ENCODE data around the gene CALM1.

The CALM1 gene

GRCh38 chr14:90453401-90453951 lies 56.6 kb downstream of the CALM1 start:
- H3K4me3 ChIP-seq (ENCODE audit: low read depth, low read length): no peak overlapping the region
- DNase-seq (ENCODE audit: low read depth): no peak
- no peak for TF ChIP-seq CTCF (IDR thresholded peaks at IDR 0.05; ENCODE audit: low read depth, low read length, missing control alignments)

DNA sequence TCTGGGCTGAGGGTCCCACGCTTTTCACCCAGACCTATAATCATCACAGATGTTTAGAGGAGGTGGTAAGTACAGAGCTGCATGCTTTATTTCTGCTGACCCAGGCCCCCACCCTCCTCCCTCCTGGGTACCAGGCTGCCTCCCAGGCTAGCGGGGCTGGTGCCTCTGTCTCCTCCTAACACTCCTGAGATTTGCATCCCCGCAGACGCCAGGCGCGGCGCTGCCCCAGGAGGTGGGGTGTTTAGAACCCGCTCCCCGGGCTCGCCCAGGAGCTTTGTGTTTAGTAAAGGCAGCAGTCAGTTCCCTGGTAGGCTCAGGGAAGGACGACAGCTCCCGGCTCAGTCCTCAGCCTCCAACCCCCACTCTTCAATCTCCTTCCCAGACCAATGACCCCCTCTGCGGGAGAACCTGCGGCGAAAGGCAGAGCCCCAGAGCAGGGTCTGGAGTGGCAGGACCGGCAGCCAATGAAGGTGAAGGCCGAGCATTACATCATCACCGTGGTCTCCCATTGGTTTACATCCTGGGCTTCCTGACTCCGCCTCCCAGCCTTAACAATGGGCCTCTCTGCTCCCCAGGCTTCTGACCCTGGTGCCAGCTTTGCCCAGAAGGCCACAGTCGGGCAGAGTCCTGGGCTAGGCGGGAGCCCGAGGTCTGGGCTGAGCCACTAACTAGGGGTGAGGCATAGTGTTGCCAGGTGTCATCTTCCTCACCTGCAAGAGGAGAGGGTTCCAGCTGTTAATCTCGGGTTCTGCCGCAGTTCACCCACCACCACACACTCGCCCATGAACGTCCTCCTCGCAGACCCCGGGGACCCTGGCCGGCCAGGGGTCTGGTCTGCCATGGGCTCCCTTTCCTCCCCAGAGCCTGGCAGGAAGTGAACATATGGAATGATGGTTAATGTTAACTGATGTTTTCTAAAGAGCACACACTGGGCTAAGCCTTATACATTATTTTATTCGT lies 57.5 kb downstream of the CALM1 start:
- no peak overlapping the region for H3K4me3 ChIP-seq (ENCODE audit: low read depth, low read length)
- no peak for TF ChIP-seq CTCF (IDR thresholded peaks at IDR 0.05; ENCODE audit: low read depth, low read length, missing control alignments)
- no peak for DNase-seq (ENCODE audit: low read depth)

- H3K4me3 ChIP-seq (ENCODE audit: low read depth, low read length): no peak overlapping the region
- no peak for TF ChIP-seq CTCF (IDR thresholded peaks at IDR 0.05; ENCODE audit: low read depth, low read length, missing control alignments)
- DNase-seq (ENCODE audit: low read depth): no peak
Measured at GRCh38 chr14:90455100-90455571, 58.3 kb downstream of the CALM1 start.

DNA sequence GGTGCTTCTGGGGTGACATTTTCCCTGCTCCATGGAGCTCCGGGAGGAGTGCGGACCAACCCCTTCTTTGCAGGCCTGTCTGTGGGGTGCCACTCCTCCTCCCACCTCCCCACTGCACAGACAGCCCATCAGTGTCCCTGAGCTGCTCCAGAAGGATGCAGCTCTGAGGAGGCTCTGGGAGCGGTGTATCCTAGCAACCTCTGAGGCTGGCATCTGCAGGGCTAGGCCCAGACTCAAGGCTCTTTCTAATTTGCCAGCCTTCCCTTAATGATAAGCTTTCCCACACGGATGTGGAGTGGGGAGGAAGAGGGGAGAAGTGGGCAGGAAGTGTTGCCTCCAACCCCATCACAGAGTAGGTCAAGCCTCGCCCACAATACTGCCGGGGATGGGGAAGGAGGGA lies 59.7 kb downstream of the CALM1 start:
- DNase-seq (ENCODE audit: low read depth): no peak
- H3K4me3 ChIP-seq (ENCODE audit: low read depth, low read length): no peak overlapping the region
- no peak for TF ChIP-seq CTCF (IDR thresholded peaks at IDR 0.05; ENCODE audit: low read depth, low read length, missing control alignments)

DNA sequence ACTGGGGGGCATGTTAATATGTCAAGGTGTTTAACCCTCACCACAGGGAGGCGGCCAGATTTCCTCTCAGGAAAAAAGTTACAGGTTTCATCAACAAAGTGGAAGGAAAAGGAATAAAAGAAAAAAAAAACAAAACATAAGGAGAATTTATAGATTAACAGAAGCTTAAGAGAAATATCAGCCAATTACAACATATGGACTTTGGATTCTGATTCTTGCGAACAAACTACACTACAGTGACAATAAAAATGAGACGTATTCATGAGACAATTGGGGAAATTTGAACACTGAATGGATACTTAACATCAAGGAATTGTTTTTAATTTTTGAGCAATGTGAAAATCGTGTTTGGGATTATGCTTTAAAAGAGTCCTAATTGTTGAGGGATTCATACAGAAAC lies 60.4 kb downstream of the CALM1 start:
- no peak overlapping the region for H3K4me3 ChIP-seq (ENCODE audit: low read depth, low read length)
- TF ChIP-seq CTCF (IDR thresholded peaks at IDR 0.05; ENCODE audit: low read depth, low read length, missing control alignments): no peak
- DNase-seq (ENCODE audit: low read depth): no peak

Data from GM12864 (cell line).